GM19452 (cell line): ENCODE measurements around the gene PDP2.

Source experiments
- ATAC-seq: cut with Tn5 transposase; IDR thresholded peaks from one replicate; pipeline ENCODE4 v1.9.1; 2021; ENCODE audit not compliant: unreplicated experiment

PDP2 gene

GRCh38 chr16:66902648-66903543, 22.6 kb downstream of the PDP2 start:
- no peak for ATAC-seq

- no peak for ATAC-seq
These were observed 23.5 kb downstream of the PDP2 start for GRCh38 chr16:66903544-66904427.

- ATAC-seq, result no peak
These were observed 24.1 kb downstream of the PDP2 start for GRCh38 chr16:66904428-66904845.

GRCh38 chr16:66904846-66905632, 24.7 kb downstream of the PDP2 start:
- no peak for ATAC-seq

- ATAC-seq, result no peak
These were observed 25.6 kb downstream of the PDP2 start for GRCh38 chr16:66905633-66906539.

- ATAC-seq, result no peak
These were observed 26.9 kb downstream of the PDP2 start for GRCh38 chr16:66906916-66907836.

- ATAC-seq, result no peak
These were observed 27.8 kb downstream of the PDP2 start for GRCh38 chr16:66908116-66908515.

- ATAC-seq, result no peak
These were observed 28.6 kb downstream of the PDP2 start for GRCh38 chr16:66908762-66909559.

GRCh38 chr16:66910175-66910940, 30.0 kb downstream of the PDP2 start:
- ATAC-seq, result no peak

GRCh38 chr16:66911112-66911511, 30.8 kb downstream of the PDP2 start:
- no peak for ATAC-seq

- no peak for ATAC-seq
These were observed 31.5 kb downstream of the PDP2 start for GRCh38 chr16:66911801-66912200.

GRCh38 chr16:66913081-66913480, 32.8 kb downstream of the PDP2 start:
- ATAC-seq, result no peak

GRCh38 chr16:66913711-66914110, 33.4 kb downstream of the PDP2 start:
- no peak for ATAC-seq

- ATAC-seq, result no peak
These were observed 34.2 kb downstream of the PDP2 start for GRCh38 chr16:66914541-66914940.

GRCh38 chr16:66915041-66915440, 34.7 kb downstream of the PDP2 start:
- no peak for ATAC-seq

- no peak for ATAC-seq
These were observed 36.2 kb downstream of the PDP2 start for GRCh38 chr16:66916518-66916917.

- no peak for ATAC-seq
These were observed 37.4 kb downstream of the PDP2 start for GRCh38 chr16:66917741-66918140.
